ENCODE data around the gene PITPNM3.

The PITPNM3 gene

DNA sequence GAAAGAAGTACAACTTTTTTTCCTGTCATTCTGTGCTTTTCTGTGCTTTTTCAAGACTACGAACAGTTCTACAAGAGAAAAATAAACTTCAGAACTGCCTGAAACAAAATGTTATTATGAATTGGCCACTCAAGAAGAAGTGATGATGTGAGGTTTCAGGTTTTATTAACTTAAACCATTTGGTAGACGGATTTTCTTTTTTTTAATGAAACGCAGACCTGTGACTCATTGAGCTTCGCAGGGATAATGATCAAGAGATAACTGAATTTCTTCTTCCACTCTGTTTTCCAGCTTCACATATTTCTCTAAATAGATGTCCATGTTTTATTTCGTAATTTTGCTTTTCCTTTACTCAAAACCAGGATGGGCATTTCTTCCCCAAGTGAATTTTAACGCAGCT, 154.1 kb downstream of the PITPNM3 start:
- DNase-seq (ENCODE audit: low read depth) = no peak
